DMS 273 (cell line): ENCODE measurements around the gene SDCCAG8.
A peak's percentile ranks its signal among the peaks of the same experiment; 100 is the strongest.
"Not testable (repeated sequence)": the region's sequence is repeated elsewhere in the genome, so short reads cannot be mapped to it uniquely, and the experiment has no call there.

ENCODE experiments used
- DNase-seq: peaks from one replicate; lab custom pipeline; 2025; ENCODE audit not compliant: unreplicated experiment; lab: John Stamatoyannopoulos, UW

Gene SDCCAG8

DNA sequence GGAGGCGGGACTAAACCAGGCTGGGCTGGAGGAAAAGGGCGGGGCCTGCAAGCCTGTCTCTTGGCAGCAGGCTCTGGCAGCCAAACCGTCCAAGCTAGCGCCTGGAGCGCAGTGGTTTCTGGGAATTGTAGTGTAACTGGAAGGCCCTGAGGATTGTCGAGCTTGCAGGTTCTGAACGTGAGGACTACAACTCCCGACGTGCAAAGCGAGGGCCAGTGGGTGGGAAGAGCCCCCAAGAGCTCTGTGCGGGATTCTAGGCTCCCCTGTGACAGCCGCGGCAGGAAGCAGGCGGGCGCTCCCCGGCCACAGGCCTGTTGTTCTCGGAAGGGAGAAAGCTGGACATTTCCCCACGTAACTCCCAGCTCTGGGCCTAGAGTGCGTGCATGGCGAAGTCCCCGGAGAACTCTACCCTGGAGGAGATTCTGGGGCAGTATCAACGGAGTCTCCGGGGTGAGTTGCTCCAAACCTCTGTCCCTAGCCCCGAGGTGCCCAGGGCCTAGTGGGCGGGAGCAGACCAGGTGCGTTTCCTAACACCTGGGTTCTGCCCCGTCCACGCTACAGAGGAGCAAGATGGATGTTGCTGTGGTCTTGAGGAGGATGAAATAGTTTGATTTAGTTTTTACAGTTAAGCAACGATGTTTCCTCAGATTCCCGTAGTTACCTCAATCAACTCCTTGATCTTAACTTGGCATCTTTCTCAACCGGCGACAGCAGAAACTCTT, at the start of gene SDCCAG8:
Gene SDCCAG8, plus strand, starts transcription at position 251 of the 722 bp plus-strand sequence. Its CDS starts 133 bp downstream, at position 384.
- DNase-seq, result peak; percentile 100

DNA sequence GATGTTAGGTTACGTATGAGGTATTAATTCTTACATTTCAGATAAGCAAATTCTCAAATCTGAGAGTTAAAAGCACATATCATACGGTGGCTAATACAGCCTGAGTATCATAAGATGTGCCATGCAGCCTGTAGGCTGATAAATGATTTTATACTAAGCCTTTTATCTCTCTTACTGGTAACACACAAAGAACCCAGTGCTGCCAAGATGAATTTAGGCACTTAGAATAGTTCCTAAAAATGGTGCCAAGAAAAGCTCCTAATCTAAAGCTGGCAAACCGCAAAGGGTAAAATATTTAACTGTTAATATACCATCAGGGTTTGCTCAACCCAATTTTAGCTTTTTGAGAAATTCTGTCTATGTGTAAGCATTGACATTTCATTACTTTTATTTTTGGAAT, 43.9 kb upstream of the SDCCAG8 start:
- DNase-seq, result not testable (repeated sequence)

DNA sequence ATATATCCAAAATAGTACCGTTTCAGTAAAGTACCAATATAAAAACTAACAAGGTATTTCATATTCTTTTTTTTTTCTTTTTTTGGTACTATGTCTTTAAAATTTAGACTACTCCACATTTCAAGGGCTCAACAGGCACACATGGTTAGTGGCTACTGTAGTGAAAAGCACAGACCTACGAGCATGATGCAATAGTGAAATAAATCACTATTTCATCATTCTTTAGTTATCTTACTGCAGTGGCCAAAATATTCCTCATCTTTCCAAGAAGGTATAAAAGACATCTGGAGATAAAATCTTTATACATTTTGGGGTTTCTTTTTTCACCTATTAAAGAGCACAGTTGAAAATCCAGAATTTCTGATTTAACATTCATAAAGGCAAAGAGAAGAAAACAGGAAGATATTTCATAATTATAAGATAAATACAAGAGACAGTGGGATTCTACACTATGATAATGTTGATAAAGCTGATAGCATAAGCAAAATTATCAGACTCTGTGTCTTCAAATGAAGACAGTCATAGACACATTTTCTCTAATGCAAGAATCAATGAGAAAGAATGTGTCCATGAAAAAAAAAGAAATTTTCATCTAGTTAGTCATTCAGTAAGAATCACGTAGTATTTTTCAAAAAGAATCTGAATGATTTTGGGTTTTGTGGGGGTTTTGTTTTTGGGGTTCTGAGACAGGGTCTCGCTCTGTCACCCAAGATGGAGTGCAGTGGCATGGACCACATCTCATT, 42.6 kb upstream of the SDCCAG8 start:
- no peak for DNase-seq

DNA sequence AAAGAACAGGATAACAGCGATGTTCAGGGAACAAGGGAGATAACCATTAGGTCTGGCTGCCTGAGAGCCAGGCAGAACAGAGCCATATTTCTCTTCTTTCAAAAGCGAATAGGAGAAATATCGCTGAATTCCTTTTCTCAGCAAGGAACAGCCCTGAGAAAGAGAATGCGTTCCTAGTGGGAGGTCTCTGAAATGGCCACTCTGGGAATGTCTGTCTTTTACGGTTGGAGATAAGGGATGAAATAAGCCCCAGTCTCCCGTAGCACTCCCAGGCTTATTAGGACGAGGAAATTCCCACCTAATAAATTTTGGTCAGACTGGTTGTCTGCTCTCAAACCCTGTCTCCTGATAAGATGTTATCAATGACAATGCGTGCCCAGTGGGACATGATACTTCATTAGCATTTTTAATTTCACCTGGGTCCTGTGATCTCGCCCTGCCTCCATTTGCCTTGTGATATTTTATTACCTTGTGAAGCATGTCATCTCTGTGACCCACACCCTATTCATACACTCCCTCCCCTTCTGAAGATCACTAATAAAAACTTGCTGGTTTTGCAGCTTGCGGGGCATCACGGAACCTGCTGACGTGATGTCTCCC, 40.5 kb upstream of the SDCCAG8 start:
- not testable (repeated sequence) for DNase-seq

DNA sequence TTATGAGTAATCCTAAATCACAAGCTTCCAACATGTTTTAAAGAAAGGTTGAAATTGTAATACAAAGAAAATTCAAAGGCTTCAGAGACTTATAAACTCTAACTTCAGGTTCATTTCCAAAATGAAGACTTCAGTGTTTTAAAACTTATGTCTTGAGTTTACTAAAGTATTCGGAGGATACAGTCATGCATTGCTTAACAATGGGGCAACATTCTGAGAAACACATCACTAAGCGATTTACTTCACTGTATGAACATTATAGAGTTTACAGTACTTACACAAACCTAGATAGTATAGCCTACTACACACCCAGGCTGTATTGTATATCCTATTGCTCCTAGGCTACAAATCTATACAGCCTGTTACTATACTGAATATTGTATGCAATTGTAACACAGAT, 39.1 kb upstream of the SDCCAG8 start:
- DNase-seq, result no peak

DNA sequence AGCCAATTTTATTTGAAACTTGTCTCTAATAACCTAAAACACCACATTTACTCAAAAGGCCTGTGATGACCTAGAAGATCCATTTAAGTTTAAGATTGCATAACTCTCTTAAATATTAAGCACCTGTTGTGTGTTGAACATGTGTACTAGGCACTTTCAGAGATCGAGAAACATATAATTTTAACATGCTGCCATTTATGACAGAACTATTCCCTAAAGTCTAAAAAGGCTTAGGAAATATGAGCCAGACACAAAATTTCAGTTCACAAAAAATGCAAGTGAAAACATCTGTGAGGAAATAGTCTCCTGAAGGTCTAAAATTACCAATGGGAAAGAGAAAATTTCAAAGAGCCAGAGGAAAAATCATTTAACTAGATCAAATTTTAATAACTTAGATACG, 38.5 kb upstream of the SDCCAG8 start:
- DNase-seq, result no peak

DNA sequence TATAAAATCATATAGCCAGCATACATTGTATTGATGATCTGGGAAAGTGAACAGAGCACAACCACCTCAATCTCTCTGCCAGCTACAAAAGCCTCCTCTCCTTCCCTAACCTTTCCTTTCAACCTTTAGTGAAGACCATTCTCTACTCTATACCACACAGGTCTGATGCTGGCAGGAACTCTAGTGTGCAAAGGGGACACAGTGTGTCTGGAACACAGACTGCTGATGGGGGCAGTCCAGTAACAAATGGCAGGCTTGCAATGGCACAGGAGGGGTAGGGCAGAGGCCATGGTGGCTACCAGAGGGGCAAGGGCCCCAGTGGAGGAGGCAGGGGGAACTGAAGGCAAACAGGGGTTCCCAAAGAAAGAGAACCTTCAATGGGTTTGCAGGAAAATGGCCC, 37.8 kb upstream of the SDCCAG8 start:
- DNase-seq, result no peak

DNA sequence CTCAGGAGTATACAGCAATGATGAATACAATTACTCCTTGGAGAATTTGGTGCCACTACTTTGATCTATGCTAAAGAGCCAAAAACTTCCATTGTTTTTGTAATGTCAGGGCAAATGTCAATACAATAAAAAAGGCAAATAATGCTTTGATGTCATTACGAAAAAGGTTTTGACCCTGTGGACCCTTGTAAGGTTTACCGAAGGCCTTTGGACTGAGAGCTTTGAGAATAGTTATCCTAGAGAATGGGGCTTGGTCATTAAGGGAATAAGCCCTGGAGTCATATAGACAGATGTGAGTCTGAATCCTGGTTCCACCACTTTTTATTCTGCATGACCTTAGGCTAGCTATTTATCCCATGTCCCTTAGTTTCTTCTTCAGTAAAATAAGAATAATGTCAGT, 28.2 kb upstream of the SDCCAG8 start:
- no peak for DNase-seq

DNA sequence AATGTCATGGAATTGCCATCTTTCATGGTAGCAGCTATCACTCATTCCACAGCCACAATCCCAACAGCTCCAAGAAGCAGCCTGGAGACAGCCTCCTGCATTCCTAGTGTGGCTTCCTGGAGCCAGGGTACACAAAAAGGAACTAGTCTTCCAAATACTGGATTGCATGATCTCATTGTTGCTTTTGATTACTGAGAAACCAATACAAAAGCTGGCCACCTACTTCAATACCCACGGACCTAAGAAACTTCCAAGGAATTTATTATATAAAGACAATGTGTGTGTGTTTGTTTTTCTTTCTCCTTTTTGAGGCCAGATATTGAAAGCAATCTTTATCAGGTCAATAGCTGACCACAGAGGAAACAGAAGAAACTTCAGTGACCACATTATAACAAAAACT, 26.3 kb upstream of the SDCCAG8 start:
- DNase-seq, result no peak

DNA sequence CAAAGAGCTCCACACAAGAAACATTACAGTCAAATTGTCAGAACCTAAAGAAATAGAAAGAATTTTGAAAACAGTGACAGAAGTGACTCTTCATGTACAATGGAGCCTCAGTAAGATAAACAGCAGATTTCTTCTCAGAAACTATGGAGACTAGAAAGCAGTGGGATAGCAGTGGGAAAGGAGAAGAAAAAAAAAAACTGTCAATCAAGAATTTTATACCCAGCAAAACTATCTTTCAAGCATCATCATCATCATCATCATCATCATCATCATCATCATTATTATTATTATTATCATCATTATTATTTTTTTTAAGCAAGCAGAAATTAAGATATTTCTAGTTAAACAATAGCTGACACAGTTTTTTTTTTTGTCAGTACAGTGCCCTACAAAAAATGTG, 24.9 kb upstream of the SDCCAG8 start:
- peak; percentile 51 for DNase-seq

DNA sequence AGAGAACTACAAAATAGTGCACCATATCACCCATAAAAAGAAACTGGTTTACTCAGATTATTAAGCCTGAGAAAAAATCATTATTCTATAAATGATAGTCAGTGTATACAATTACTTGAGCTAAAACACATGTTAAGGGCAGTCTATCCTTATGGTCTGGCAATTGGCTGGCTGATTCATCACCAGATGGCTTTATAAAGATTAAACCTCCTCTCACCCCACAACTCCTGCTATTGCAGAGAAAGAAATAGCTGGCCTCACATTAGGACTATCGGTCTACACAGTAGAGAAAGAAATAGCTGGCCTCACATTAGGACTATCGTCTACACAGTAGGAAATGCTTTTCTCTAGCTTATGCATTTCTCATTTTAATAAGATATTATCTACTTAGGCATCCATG, 21.9 kb upstream of the SDCCAG8 start:
- peak; percentile 88 for DNase-seq

DNA sequence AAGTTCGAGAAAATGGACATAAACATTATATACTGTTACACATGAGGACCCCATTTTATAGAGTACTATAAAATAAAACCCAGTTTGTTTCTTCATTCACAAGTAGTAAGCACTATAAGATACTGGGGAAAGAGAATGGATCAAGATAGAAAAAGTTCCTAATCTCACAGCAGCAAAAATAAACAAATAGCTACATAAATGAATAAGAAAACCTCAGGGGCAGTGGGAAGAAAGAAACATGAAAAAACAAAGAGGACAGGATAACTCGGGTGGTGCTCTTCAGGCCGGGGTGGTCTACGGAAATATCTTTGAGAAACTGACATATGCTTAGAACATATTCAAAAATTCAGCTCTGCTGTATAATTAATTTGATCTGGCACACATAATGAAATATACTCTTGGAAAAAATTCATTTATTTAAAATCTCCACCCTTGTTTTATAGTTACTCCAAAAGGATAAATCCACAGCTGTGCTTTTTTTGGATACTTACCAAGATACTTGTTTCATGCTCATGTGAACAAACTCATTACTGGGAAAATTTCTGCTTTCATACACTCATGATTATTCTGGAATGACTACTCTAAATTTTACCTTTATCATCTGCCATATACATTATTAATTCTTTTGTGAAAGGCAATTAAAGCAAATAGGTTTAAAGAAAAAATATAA, 20.7 kb upstream of the SDCCAG8 start:
- peak; percentile 57 for DNase-seq

DNA sequence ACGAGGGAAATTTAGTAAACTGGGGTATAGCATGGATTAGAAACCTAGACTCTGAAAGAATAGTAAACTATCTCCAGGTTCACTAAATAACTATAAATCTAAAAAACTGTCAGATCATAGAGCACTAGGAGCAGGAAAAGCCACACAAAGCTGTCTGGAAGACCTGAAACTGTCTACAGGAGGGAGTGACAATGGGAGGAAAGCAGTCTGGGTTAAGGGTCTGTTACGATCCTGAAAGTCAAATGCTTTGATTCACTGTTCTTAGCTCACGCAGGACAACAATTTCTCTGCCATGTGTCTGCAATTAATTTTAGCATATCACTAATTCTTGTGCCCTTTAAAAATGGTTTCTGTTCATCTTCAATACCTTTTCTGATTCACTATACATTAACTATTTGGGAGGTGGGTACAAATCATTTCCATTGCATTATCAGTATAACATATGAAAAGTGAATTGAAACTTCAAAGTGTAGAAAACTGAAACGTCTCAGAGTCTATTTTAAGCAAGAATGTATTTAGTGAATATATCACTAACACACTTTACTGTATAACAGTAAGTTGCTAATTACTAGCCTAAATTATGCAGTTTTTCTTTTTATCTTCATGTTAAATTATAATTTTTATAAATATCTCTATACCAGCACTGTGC, 19.1 kb upstream of the SDCCAG8 start:
- DNase-seq, result peak; percentile 36

DNA sequence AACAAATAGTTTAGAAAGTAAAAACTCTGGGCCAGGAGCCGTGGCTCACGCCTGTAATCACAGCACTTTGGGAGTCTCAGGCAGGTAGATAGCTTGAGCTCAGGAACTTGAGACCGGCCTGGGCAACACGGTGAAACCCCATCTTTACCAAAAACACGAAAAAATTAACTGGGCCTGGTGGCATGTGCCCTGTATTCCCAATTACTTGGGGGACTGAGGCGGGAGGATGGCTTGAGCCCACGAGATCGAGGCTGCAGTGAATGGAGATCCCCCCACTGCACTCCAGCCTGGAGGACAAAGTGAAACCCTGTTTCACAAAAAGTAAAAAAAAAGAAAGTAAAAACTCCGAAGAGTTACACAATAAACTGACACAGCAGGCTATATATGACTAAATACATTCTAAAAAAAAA, 11.4 kb upstream of the SDCCAG8 start:
- no peak for DNase-seq

DNA sequence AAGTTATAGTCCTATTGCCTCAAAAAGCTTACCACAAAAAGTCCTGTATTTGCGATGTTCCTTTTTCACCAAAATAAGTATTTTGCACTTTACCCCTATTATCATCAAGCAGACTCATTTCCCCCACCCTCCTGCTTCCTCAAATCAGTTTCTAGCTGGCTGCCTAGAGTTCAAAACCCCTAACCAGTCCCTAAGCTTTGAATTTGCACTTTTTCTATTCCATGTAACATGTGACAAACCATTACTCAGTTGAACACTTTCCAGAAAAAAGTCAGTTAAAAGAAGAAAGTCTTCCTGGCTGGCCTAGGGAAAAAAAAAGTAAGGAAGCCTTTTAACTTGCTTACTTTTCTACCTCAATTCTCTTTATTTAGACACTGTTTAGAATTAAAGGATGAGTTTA, 8.9 kb upstream of the SDCCAG8 start:
- DNase-seq, result no peak

DNA sequence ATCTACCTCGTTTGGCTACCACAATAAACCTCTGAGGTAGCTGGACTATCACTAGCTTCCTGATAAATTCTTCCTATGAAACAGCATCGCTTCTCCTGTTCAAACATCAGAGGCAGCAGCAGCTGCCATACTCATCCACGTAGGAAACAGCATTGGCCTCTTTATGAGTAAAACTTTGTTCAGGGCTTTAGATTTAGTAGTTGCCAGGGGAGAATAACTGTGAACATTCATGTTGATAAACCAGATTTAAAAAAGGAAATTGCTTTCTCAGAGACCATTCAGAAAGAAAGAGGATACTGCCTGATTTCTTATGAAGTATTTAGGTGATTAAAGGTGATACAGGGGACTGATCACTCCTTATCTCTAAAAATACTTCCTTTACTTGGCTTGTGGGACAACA, 7.9 kb upstream of the SDCCAG8 start:
- DNase-seq, result no peak

DNA sequence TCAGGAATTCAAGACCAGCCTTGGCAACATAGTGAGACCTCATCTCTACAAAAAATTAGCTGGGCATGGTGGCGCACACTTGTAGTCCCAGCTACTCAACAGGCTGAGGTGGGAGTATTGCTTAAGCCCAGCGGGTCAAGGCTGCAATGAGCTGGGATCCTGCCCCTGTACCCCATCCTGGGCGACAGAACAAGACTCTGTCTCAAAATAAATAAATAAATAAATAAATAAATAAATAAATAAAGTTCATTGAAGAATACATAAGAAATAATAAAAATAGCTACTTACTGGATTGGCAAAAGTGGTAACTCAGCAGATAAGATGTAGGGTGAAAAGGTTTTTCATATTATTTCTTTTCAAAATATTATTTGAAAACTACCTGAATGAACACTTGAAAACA, 6.6 kb upstream of the SDCCAG8 start:
- DNase-seq, result no peak

DNA sequence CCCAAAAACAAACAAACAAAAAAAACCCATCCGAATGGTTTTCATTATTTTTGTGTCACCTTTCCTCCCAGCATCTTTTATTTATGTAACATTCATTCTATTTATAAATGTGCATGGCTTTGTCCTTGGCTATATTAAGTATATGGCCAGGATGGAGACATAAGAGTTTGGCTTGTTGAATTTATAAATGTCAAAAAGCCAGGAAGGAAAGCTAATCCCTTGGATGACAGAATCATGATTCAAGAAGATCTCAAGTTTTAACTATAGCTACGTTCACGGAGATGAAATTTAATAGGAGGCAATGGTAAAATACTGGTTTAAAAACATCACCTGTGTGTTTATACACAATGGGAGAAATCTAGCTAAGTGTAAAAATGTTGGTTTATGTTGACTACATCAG, 5.7 kb upstream of the SDCCAG8 start:
- no peak for DNase-seq

DNA sequence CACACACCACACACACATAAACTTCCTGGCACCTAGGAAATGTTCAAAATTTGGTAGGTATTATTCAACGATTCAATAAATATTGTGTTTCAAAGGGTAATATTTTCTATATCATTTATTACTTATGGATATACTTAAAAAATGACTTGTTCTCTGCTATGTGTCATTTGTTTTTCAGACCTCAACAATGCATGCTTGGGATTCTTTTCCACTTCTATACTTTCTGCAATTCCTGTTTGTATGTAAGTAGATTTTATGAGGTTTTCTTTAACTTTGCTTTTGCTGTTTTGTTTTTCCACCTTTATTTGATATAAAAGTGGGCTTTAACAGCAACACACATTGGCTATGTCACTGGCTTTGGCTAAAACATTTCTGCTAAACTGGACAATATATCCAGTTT, 4.3 kb upstream of the SDCCAG8 start:
- no peak for DNase-seq

DNA sequence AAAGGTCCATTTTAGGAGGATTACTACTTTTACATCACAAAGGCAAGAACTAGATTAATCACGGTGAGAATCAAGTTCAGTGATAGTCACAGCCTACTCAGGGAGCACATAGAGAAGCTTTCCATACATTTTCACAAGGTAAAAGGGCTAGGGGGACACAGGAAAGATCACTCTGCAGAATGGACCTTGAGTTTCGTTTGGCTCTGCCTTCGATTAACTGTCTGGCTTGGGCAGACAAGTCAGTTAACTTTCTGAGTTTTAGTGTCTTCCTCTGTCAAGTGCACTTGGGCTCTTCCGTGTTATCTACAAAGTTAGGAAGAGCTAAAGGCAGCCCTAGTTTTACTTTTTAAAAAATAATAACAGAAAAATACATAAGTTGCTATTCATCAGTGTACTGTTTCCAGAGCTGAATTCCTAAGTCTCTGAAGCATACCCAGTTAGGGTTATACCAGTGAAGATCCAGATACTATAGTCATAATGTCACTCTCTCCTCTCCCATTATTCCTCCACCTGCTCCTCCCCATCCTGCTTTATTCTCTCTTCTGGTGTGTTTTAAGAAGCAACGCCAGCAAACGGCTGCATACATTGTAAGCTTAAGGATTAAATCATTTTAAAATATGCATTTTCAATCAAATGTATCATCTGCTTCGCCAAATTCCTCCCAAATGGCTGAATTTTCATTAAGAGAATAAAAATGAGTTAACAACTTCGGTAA, 2.5 kb upstream of the SDCCAG8 start:
- DNase-seq, result peak; percentile 44

DNA sequence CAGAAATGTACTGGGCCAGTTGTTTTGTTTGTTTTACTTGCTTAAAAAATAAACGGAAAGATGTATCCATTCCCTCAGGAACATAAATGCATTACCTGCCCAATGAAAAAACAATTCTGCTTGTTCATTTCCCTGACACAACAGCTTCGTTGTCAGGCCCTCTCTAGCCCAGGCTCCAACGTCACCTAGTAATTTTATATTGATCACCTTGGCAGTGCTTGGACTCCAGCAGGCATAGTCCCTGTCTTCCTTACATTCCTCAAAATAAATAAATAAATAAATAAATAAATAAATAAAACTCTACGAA, 2.0 kb upstream of the SDCCAG8 start:
- peak; percentile 56 for DNase-seq
